NCI-H146 treated with DMSO at 0.1 percent for 48 hours (cell line): ENCODE measurements around the gene CUBN.
"Not testable (repeated sequence)": the region's sequence is repeated elsewhere in the genome, so short reads cannot be mapped to it uniquely, and the experiment has no call there.

ENCODE experiments used
- DNase-seq: peaks from one replicate; lab custom pipeline; 2025; ENCODE audit not compliant: unreplicated experiment; lab: John Stamatoyannopoulos, UW

Gene CUBN

DNA sequence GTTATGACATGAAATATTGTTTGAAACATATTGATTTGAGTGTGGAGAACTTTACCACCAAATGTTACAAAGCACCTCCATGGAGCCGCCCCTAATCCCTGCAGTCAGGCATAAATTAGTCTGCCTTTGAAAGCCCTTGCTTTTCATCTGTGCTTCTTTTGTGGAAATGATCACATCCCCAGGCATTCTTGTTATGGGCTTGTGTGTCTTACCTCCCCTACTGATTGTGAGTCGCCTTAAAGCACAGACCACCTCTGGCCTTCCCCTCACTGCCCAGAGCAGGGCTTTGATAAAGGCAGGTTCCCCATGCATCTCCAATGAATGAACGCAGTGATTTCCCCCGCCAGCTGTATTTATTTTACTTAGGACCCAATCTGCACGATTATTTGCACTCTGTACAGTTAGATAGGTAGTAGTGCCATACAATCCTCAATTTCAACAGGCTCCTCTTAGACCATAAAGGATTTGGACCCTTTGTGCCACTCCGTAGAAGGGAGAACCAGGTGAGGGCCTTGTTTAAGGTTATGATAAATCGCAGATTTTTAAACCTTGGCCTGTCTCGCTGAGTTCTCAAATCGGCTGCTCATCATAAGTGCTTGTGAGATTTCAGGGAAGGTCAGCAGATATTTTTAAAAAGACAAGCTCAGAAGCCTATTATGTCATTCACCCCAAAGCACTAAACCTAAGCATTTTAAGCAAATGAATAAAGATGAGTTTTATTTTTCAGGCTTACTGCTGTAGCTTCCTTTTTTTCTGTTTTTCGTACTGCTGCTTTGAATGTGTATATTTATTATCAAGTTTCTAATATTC is 107.8 kb downstream of the CUBN start:
- no peak for DNase-seq

DNA sequence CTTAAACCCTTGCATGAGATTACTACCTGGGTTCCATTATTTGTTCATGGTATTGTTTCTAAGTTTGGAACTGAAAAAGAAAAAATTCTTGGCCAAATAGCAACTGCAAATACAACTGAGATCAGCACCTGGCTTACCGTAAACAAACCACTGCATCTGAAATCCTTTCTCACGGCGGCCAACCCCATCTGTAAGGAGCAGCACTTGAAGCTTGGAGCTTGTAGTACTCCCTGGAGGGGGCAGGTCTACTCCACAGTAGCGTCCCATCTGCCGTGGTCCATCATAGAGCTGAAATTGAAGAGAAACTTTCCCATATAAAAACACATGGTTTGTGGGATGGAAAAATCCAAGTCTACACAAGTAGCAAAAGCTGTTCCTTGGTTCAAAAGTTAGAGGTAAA is 109.9 kb downstream of the CUBN start:
- DNase-seq, result no peak

DNA sequence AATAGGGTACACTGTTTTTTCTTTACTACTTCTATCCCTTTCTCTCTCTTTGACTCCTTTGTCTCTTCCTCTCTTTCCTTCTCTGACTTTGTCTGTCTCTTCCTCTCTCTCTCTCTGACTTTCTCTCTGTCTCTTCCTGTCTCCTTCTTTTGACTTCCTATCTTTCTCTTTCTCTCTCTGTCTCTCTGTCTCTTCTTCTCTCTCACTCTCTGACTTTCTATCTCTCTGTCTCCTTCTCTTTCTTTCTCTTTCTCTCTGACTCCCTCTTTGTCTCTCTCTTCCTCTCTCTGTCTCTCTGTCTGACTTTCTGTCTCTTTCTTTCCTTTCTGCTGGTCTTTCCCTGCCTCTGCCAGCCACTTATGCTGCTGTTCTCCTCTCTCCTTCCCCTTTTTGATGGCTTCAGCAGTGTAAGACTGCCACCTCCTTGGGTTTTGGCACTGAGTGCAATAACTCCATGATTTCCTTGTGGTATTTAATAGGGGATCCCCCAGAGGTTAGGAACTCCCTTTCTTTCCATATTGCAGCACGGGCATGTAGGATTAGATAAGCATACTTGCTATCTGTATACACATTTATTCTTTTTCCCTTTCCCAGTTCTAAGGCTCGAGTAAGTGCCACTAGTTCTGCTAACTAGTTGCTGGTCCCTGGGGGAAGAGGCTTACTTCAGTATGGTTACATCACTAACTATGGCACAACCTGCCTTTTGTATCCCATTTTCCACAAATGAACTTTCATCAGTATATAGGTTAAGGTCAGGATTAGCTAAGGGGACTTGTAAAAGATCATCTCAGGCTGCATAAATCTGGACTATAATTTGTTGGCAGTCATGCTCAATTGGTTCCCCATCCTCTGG is 116.3 kb downstream of the CUBN start:
- not testable (repeated sequence) for DNase-seq

DNA sequence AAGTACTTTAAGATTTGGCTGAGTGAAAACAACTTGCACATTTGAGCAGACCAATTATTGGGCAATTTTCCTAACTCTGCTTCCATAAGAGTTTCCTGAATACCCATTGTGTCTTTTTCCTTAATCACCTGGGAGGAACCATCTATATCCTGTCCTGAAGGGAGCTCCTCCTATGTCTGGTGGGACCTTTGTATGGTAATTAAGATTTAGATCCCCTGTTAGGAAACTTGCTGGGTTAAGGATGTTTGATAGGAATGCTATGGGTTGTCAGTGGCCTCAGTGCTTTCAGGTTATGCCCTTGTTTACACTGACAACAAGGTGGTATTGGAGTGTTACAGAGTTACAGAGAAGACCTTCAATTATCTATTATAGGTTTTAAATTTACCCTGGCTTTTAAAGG is 116.9 kb downstream of the CUBN start:
- DNase-seq, result not testable (repeated sequence)

DNA sequence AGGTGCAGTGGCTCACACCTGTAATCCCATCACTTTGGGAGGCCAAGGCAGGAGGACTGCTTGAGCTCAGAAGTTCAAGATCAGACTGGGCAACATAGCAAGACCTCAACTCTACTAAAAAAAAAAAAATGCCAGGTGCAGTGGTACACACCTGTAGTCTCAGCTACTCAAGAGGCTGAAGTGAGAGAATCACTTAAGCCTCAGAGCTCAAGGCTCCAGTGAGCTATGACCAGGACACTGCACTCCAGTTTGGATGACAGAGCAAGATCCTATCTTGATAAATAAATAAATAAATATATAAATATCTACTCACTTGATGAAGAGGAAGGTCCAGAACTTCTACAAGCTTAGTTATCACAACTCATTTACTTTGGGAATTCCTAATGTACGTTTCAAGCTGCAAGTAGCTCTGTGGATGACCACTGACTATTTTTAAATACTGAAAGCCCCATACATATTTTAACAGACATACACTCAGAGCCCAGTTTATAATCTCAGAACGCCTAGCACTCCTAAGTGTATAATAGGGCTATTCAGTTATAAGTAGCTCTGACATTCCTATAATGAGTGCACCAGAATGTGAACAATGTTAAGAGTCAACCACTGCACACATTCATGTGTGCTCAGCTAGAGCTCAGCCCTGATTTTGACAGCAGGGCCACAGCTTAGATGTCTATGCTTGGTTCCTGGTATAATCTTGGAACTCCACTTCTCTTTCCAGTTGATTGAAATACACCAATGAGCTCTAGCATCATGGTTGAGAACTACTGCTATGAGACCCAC is 119.1 kb downstream of the CUBN start:
- no peak for DNase-seq

DNA sequence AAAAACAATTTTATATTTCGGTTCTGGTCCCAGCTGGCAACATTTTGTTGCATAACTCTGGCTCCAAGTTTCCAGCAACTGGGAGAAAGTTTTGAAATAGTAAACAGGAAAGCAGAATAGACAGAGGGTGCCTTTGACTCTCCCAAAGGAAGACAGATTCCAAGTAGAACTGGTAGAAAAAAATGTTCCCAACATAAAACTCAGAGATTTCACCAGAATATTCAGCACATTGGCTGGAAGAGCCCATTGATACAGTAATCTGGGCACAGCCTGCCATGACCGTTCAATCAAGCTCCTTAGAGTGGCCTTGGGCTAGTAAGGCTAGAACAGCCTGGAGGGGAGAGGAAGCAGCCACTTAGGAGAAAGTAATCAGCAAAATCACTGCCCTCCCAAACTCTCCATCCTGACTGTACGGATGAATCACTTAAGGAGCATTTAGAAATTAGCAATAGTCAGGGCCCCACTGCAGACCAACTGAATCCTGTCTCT is 120.4 kb downstream of the CUBN start:
- DNase-seq, result no peak

DNA sequence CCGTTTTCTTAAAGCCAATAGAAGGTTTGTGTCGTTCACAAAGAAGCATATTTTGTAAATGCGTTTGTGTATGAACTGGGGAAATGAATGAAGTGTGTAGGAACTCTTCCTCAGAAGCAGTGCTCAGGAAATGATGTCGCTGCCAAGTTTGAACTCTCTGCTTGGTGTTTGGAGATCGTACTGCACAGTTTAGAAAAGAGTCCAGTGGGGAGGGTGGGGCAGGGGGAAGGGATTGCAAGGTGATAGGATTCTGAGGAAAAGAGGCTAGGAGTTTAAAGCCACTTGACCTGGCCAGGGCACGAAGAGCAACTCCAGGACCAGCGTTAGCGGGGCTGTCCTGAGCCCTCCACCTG is 122.2 kb downstream of the CUBN start:
- DNase-seq, result no peak

DNA sequence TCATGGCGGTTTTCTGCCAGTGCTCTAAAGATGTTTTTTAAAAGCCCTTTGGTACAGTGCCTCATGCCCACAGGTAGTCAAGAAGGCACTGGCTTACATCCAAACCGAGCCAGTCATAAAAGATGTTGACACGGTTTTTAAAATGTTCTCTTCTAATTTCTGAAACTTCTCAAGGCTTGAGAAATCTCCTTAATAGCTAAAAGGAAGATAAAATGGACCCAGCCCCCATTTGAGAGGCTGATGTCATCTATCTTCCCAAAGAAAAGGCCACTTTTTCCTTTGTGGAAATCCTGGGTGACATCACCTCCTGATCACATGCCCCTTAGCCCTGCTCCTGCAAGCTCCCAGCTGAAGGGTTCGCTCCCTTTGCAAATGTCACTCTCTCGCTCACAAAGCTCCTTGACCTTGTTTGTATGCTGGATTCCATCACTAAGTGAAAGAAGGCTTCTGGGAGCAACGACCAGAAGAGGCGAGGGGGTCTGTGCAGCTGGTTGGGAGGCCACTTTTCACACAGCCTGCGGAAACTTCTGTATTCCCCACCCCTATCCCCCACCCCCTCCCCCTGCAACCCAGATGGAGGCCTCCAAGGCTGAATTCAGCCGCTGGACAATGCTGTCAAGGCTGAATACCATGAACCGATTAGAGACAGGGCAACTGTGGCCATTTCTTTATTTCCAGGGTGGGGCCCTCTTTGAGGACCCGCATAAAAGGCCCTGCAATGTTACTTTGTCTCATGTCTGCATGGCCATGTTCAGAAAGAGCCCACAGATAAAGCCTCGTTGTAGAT is 122.8 kb downstream of the CUBN start:
- DNase-seq, result no peak

DNA sequence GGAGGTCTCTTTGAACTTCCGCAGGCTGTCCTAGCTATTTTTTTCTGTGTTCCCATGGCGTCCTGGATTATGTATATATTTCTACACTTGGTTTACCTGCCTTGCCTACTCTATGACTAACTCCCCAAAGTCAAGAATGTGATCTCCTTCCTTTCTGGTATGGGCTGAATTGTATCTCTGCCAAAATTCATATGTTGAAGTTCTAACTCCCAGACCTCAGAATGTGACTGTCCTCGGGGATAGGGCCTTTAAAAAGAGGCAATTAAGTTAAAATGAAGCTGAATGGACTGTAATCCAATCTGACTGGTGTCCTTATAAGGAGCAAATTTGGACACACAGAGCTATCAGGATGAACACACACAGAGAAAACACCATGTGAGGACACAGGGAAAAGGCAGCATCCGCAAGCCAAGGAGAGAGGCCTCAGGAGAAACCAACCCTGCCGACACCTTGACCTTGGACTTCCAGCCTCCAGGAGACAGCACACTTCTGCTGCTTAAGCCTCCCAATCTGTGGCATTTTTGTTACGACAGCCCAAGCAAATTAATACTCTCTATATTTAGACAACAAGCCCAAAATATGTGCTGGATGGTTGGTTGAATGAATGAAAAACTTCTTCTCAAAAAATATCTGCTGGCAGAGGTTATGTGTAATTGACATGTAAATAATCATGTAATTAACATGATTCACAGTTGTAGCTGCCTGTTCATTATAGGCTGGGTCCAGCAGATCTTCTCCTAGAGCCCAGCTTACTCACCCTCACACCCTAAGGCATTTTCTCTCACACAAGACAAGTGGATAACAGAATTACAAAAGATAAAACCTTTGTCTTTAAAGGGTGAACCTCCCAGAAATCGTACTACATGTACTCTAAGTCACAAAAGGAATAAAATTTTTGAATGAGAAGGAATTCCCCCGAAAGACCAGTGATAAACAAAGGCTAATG is 123.7 kb downstream of the CUBN start:
- DNase-seq, result no peak

DNA sequence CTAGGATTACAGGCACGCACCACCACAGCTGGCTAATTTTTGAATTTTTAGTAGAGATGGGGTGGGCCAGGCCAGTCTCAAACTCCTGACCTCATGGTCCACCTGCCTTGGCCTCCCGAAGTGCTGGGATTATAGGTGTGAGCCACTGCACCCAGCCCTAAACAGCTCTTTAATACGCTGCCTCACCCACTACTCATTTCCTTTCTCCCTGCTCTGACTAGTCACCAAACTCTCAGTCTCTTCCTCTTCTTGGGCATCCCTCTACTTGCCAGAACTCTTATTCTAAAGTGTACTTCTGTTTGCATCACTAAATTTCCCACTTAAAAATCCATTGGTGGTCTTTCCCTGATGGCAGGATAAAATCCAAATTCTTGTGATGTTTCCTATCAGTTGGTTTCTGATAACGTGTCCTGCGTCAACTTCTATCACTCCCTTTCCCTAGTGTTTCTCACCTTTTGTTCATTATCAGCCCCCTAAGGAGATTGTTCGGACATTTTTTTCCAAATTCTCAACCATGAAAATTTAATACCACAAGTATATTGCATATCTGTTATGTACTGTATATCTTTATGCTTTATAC is 124.7 kb downstream of the CUBN start:
- no peak for DNase-seq

DNA sequence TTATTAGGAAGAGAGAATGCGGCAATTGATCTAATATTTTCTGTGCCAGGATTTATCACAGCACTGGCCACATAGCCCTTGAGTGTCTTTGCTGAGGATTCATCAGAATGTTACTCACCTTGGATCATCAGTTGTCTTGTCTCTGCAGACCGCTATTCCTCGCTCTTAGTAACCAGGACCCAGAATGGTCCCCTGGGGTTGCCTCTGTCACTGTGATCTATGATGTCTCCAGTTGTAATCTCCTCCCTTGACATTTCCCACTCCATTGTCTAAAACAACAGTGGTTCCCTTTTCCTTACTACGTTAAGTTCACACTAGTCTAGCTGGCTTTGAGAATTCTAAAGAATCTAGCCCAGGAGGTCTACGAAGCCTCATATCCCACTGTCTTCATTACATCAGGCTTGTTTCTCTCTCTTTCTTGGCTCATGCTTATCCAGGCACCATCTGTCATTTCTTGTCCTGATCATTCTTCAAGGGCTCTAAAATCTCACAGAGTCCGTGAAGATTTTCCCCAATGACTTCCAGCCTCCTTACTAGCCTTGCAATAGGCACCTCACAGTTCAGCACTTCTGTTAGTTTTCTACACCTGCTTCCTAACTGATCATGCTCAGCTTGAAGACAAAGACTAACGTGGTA is 125.8 kb downstream of the CUBN start:
- DNase-seq, result no peak

DNA sequence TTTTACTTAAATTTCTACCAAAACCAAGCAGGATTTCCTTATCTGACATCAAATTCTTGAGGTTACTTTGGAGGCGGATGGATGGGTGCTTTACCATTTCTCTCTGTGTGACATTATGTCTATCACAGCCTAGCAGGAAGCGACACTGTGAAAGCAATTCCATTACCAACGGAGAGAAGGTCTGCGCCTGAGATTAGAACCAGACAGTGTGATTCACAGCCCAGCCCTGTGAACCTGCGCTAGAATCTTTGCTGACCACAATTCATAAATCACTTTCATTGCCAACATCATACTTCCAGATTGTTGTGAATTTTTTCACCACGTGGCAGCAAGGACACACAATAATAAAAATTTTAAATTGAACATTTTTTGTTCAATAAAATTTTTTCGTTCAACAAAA is 126.5 kb downstream of the CUBN start:
- DNase-seq, result no peak

DNA sequence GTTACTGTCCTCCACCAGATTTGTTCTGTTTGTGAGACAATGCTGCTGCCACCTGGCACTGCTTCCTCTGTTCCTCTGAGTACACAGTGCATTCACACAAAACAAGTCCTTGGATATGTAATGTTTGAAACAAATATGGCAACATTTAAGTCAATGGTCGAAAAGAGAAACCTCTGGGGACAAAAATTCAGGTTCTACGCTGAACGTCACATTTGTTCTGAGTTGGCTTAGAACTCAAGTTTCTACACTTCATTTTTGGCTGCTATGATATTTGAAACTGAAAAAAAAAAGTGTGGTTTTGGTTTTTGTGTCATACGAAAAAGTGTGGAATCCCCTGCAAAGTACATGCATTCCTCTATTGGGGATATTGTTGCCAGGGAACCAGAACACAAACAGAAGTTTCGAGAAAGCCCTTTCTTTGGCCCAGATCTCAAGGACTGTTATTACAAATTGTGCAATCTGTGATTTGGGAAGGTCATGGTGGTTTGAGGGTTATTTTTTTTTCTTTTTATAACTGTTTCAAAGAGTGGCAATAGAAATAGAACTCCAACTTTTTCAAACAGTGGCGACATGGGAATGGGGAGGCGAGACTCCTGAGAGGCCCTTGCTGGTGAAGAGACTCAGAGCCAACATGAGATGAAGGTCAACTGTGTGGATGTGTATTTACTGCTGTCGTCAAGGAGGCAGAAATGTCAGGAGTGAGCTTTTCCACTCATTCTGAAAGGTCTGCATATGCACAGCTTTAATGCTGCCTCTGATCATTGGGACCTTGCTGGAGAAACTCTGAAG is 127.5 kb downstream of the CUBN start:
- no peak for DNase-seq

DNA sequence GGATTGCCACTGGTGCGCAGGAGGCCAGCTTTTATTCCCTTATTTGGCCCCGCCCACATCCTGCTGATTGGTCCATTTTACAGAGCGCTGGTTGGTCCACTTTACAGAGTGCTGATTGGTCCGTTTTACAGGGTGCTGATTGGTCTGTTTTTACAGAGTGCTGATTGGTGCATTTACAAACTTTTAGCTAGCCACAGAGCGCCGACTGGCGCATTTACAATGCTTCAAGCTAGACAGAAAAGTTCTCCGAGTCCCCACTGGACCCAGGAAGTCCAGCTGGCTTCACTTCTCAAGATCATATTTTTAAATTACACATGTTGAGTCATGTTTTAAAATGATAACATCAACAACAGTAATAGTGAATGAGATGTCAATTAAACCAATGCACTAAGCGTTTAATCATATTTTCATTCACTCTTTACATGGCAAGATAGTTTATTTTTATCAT is 128.3 kb downstream of the CUBN start:
- no peak for DNase-seq

DNA sequence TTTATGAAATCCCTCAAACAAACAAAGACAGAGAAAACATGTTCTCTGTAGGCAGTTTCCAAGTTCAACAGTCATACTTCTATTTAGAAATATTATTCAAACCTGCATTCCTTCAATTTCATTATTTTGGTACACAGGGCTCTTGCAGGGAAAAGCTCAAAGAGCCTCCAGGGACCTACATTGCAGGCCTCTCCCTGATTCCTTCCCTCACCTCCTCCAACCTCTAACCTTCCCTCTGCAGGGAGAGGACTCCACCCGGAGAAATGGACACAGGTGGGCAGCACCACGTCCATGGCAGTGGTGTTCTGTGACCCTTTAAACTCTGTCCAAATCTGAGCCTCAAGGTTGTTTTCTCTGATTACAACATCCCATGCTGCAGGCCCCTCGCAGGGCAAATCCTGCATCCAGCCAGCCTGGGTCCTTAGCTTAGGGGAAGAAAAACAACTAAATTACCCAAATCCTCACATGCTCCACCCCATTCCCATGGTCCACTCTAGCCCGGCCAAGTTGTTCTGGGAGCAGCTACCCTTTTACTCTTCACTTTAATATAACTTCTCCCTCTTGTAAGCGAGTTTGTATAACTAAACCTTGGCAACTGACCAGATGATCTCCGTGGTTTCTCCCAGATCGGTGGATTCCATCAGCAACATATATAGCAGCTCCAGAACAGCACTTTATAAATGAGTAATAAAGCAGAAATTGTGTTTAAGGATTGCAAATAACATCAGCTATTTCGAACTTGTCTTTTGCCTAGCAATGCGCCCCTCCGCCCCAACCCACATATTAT is 129.8 kb downstream of the CUBN start:
- DNase-seq, result no peak

DNA sequence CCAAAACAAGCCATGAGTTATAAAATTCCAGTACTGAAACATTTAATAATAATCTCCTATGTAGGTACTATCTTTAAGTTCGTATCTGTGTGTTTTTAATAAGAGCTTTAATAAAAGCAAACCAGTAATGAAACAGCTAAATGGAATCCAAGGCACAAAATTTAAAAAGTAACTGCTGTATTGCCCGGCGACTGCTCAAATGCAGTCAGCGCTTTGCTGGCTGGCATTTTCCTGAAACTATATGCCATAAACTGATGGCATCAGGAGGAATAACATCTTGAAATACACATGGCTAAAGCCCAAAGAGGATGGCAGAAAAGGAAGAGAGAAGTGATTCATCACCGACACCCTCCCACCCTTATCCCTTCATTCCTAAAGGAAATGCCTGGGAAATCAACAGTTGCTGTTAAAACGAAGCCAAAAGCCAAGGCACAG is 133.1 kb downstream of the CUBN start:
- no peak for DNase-seq
